Middle frontal gyrus (tissue), 1 donor: ENCODE data around the gene FOXF1.

Source experiments
- DNase-seq: peaks from one replicate; pipeline ENCODE4 v3.0.0-alpha.2; 2015; ENCODE audit warnings: low spot score; ENCODE audit errors: extremely low spot score

FOXF1 gene

DNA sequence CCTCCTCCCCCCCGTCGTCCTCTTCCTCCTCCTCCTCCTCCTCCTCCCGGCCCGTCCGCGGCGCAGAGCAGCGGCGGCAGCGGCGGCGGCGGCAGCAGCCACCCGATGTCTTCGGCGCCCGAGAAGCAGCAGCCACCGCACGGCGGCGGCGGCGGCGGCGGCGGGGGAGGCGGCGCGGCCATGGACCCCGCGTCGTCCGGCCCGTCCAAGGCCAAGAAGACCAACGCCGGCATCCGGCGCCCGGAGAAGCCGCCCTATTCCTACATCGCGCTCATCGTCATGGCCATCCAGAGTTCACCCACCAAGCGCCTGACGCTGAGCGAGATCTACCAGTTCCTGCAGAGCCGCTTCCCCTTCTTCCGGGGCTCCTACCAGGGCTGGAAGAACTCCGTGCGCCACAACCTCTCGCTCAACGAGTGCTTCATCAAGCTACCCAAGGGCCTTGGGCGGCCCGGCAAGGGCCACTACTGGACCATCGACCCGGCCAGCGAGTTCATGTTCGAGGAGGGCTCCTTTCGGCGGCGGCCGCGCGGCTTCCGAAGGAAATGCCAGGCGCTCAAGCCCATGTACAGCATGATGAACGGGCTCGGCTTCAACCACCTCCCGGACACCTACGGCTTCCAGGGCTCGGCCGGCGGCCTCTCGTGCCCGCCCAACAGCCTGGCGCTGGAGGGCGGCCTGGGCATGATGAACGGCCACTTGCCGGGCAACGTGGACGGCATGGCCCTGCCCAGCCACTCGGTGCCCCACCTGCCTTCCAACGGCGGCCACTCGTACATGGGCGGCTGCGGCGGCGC is at the start of gene FOXF1:
FOXF1 (plus strand) TSS at position 63 of the 797 bp plus-strand sequence; CDS start at position 106, 43 bp downstream.
- DNase-seq: no peak

DNA sequence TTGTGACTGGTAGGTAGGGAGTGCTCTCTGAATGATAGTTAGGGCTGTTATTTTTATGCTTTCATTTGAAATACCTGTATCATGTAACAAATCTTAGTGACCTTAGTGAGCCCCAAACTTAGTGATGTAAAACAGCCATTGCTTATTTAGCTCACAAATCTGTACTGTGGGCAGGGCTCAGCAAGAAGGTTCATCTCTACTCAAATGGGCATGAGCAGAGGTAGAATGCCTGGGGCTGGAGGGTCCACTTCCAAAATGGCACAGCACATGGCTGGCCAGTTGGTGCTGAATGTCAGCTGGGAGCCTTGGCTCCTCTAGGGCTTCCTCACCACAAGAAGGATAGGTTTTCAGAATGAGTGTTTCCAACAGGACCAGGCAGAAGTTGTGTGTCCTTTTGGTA is 49.3 kb upstream of the FOXF1 start:
- no peak for DNase-seq

DNA sequence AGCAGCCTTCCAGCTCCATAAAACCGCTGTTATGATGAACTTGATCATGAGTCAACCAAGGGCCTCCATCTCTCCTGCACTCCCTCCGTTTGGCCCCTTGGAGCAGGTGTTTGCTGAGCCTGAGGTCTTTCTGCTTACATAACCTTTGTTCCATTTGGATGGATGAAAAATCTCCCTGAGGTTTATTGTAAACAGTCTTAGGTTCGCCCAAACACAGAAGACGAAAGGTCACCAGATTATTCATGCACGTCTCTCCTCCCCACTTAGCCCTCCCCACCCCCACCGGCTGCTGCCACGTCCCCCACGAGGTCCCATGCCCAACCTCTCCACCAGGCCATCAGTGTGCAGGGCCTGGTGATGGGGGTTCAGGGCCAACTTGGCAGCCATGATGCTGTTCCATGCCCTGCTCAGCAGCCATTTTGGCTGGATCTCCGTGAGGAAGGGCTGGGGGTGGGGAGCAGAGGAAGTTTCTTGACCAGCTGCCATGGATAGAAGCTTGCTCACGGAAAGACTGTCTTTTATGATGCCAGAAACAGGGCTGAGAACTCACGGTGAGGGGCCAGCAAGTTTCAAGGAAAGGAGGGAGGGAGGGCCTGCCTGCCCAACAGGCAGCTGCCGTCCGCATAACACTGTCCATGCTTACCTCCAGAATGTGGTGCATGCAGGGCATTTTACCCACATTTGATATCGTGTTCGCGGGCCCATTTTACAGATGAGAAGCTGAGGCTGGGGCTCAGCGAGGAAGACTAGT is 47.8 kb upstream of the FOXF1 start:
- DNase-seq: no peak

DNA sequence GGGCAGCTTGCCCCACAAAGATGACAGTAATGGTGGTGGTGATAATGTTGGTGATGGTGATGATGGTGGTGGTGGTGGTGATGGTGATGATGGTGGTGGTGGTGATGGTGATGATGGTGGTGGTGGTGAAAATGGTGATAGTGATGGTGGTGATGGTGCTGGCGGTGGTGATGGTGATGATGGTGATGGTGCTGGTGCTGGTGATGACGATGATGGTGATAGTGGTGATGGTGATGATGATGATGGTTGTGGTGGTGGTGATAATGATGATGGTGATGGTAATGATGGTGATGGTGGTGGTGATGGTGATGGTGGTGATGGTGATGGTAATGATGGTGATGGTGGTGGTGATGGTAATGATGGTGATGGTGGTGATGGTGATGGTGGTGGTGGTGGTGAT is 46.3 kb upstream of the FOXF1 start:
- no peak for DNase-seq

DNA sequence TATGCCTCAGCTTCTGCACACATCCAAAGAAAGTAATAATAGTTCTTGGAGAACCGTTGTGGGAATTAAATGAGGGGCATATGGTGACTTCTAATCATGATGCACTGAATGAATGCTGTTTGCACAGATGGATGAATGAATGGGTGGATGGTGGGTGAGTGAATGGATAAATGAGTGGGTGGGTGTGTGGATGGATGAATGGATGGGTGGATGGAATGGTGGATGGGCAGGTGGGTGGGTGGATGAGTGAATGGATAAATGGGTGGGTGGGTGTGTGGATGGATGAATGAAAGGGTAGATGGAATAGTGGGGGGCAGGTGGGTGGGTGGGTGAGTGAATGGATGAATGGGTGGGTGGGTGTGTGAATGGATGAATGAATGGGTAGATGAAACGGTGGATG is 44.9 kb upstream of the FOXF1 start:
- DNase-seq: no peak

DNA sequence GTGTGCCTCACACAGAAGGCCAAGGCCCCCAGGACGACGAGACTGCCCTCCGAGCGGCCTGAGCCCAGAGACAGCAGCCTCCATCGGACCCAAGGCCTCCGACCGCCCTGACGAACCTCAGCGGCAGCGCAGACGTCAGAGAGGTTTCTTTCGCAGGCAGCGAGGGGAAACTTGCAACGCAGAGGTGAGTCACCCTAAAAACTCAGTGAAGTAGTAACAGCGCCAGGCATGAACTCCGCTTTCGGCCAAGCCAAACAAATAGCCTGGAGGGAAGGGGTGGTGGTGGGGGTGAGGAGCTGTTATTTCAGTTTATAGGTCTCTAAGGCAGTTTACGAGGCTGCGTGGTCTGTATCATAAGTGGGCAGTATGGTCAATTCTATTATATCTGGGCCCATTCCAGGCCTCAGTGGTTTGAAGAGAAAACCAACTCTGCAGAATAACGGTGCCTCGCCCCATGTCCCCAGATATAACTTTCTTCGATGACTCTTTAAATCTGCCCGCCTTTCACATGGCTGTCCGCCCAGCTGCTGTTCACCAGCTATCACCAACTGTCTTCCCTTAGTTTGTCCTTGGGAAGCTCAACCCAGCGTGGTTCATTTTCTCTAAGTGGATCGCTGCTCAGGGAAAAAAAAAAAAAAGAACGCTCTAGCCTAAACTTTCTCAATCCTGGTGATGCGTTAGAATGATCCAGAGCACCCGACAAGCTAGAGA is 43.5 kb upstream of the FOXF1 start:
- no peak for DNase-seq

DNA sequence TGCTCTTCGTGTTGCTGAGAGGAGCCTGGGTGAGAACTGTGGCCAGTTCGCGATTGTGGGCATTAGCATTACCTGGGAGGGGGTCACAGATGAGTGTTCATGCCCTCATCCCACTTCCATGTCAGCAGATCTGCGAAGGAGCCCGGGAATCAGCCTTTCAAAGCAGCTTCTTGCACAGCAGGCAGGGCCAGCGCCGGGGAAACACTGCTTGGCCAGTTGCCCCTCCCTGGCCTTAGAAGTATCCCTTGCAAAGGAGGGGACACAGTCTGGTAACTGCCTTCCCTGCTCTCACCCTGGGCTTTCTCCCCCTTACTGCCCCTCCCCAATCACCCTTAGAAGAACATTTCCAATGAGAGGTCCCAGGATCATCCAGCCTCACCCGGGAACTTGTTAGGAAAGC is 42.8 kb upstream of the FOXF1 start:
- DNase-seq: no peak

DNA sequence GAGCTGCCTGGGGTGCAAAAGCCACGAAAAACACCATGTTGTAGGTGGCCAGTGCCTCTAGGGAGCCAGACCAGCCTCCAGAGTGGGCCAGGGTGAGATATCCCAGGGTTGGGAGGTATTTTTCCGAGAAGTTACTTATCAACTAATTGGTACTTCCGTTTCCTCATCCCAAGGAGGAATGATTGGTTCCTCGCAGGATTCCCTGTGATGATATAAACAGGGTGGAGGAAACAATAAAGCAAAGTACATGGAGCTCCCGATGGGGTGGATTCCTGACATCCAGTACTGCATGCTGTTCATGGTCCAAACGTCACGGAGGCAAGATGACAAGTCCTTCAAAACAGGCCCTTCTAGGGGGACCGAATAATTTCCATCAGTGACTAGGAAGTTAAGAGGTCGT is 39.4 kb upstream of the FOXF1 start:
- no peak for DNase-seq

DNA sequence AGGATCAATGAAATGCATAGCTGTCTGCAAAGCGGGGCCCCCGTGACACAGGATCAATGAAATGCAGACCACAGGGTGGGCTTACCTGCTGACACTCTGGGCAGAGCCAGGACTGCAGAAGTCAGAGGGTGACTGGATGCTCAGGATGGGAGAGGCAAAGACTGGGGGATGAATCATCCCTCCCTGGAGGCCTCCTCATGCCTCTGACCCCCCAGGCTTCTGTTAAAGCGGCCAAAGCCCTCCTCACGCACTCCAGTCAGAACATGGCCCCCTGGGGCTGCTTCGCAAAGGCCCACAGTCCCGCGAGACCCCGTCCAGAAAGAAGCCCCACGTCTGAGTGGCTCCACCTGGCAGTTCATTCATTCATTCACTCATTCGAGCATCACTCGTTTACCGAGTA is 38.4 kb upstream of the FOXF1 start:
- no peak for DNase-seq

DNA sequence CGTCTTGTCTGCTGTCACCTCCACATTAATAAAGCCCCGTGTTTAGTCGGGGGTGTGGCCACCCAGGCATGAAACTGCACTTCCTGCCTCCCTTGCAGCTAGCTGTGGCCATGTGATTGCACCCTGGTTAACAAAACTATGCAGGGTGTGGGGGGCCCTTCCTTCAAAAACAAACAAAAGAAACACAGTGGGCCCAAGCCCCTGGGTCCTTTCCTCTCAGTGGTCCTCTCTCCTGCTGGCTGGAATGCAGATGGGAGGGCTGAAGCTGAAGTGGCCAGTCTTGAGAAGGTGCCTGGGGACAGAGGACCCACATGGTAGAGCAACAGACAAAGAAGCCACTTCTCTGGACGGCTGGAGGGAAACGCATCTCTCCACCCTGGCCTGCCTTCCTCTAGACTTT is 38.0 kb upstream of the FOXF1 start:
- no peak for DNase-seq

DNA sequence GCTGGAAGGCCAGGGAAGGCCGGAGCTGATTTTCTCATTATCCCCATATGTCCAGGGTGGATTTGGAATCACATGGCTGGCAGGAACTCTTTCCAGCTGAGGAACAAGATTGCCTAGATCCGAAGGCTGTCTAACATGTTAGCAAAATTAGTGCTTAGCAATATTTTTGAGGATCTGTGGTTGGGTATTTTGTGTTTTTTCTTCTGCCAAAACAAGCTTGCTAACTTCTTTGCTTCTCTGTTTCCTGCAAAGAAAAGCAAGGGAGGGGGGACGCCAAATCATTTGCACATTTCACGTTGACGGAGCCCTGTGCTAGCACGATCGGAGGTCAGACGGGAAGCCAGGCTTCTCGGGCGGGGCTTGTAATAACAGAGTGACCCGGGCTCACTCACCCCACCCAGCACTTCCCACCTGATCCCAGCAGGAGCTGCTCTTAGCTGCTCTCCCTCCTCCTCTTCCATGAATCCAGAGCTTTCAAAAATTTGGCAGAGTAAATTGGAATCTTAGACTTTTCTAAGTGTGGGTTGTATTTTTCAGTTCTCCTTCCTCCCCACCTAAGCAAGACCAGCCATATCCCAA is 33.3 kb upstream of the FOXF1 start:
- no peak for DNase-seq

DNA sequence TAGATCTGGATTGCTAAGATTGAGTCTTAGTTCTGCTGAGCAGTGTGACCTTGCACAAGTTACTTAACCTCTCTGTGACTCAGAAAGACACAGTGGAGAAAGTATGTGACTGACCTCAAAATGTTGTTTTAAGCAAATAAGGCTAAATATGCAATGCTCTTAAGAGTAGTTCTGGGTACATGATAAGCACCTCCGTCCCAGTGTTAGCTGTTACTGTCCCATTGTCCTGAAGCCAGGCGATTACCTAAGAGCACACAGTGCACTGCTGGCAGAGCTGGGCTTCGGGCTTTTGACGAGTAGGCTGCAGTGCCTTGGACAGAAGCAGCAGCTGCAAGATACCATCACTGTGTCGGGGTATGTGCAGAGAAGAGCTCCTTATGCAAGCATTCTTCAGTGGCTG is 32.7 kb upstream of the FOXF1 start:
- no peak for DNase-seq

DNA sequence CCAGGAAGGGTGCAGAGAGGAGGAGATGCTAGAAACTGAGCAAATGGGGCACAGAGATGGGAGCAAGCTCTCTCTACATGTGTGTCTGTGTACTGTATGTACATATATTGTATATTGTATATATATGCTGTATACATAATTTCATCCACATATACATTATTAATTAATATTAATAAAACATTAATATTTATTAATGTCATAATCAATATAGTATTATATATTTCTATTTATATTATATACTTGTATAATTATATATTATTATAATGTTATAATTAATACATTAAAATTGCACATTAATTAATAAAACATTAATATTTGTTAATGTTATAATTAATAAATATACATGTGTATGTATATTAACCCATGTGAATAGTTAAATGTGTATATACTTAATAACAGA is 31.5 kb upstream of the FOXF1 start:
- no peak for DNase-seq

DNA sequence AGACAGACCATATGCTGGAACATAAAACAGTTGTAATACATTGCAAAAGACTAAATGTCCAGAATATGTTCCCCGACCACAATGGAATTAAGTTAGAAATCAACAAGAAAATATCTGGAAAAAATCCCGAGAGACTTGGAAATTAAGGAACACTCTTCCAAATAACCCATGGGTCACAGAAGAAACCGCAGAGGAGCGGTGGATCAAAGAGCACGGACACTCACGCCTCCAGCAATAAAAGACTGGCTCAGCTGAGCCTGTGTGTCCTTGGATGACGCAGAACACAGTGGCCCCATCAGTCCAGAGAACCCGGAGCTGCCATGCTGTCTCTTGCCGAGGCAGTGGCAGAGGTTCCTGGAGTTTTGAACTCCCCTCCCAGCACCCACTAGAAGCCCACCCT is 30.9 kb upstream of the FOXF1 start:
- DNase-seq: no peak

DNA sequence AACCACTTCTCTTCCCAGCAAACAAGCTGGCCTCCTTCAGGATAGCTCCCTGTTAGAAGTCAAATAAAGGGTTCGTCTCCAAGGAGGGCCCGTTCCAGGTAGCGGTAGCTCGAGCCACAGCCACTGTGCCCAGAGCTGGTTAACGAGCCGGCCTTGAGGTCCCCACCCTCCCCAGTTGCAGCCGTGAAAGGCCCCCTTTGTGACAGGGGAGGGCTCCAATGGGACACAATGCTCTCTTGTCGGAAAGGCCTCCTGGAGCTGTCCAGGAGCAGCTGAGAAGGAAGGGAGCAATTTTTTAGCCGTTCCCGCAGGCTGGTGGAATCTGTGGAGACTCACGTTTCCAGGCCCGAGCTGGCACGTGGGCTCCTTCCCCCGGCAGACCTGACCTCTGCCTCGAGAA is 29.9 kb upstream of the FOXF1 start:
- DNase-seq: no peak

DNA sequence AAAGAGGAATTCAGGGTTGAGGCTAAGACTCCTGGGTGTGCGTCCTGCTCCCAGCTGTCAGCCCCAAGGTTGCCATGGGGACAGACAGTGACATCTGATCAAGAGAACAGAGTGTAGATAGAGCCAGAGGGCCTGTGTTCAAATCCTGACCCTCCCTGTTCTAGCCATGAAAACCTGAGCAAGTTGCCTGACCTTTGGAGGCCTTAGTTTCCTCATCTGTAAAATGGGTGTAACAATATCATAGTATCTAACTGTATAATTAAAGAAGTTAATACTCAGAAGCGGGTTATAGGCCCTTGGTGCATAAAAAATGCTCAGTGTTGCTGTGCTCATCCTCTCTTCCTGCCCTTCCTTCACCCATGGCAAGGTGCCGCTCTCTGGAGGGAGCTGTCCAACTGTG is 28.7 kb upstream of the FOXF1 start:
- DNase-seq: no peak

DNA sequence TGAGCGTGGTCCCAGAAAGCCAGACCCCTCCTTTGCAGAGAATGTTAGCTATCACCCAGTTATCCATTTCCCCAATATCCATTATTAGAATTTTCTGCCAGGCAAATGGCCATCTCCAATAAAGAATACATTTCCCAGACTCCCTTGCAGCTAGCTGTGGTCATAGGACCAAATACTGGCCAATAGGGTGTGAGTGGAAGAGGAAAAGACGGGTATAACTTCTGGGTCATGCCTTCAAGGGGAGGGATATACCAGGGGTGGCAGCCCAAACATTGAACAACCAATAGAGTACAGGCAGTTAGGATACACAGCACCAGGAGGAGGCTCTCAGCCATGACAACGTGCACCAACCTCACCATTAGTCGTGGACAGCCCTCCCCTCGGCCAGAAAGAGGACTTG is 26.1 kb upstream of the FOXF1 start:
- DNase-seq: no peak

DNA sequence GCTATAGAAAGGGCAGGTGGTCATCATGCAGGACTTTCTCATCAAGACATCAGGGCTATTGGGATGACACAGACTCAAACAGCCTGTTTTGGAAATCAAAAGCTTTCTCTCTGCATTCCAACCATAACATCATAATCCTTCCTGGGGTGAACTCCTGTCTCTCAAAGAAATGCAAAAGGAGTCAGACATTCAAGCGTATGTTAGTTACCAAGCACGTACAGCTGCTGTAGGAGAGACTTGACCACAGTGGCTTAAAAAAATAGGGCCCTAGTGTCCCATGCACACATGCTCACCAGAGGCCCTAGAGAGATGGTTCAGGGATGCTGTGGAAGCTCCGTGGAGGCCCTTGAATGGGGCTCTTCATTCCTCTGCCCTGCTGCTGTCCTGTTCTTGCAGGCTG is 24.6 kb upstream of the FOXF1 start:
- no peak for DNase-seq

DNA sequence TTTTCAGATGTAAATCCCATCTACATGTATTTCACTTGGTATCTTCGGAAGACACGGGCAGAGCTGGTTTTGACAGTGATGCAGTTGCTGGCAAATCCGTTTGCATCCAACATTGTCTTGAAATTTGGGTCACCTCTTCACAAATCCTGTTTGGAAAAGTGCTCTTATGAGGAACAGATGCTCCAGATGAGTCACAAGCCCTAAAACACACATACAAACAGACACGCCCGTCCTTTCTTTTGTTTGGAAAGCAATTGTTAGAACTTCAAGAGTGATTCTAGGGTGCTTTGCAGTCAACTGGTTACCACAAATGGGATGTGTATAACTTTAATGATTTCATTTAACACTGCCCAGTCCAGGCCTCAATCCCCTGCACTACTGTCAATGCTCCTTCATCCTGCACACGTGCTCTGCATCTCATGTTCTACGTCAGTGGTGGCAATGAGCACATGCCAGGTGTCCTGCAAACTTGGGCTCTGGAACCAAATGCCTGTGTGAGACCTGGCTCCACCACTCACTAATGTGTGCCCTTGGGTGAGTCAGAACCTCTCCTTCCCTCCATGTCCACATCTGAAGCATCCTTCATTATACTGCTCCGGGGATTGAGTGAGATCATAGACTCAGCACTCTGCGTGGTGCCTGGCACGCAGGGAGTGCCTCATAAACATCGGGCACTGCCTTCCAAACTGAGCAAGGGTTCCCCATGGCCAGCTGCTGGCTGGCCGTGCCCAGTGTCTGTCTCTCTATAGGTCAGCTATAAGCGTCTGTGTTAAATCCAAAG is 19.3 kb upstream of the FOXF1 start:
- no peak for DNase-seq

DNA sequence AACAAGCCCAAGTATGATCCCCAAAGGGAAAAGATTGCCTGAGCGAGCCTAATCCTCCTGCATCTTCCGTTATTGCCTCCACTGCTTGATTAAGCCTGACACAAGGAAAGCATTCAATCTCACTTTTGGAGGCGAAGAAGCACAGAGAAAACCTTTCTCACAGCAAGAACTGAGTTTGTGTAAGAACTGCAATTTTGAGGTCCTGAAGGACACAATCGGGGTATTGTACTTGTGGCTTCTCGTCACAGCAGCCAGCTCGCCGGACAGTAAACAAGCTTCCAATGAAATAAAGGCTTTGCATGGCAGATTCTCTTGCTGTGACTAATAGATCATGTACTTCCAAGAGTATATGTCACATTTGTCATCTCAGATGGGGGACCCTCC is 18.7 kb upstream of the FOXF1 start:
- DNase-seq: peak; percentile 19

DNA sequence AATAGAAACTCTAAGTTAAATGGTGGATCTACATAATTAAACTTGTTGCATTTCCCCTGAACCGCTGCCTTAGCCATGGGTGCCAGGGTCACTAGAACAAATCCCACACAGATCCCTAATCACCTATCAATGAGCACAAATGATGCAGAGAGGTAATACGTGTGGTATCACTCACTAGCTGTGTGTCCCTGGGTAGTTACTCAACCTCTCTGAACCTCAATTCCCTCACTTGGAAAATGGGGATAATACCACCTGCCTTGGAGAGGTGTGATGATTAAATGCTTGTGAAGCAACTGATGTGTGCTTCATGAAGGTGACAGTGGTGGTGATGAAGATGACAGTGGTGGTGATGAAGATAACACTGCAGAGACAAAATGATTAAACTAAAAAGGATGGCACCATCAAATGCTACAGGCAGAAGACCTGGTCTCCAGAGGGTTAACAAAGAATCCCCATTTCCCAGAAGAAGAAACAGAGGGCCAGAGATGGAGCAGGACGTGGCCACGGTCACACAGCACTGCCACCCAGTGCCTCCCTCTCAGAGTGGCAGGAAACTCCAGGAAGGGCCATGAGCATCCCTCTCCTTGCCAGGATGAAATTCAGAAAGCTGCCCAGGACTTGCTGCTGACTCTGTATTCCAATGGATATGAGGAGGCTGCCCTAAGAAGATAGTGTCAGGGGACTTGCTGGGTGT is 17.9 kb upstream of the FOXF1 start:
- no peak for DNase-seq
